ENCODE results near the gene UMAD1.

UMAD1 gene

GRCh38 chr7:7764520-7765396 lies 124.2 kb downstream of the UMAD1 start:
- no peak for DNase-seq (ENCODE audit: low read depth in 2 of 2, low spot score in 1 of 2)

DNA sequence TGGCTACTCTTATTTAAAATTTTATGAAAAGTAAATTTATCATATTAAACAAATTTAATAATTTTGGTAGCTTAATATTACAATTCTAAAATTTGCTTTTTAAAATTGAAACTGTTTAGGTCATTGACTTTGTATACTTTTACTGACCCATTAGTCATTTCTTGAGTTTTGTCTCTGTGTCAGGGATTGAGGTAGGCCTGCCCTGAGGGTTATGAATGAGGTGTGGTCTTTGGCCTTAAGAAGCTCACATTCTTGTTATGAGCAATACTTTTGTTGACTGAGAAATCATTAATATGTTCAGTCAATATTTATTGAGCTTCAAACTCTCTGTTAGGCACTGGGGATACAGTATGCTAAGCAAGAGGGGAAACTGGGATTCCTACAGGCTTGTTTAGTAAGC lies 124.9 kb downstream of the UMAD1 start:
- no peak for DNase-seq (ENCODE audit: low read depth in 2 of 2, low spot score in 1 of 2)

DNA sequence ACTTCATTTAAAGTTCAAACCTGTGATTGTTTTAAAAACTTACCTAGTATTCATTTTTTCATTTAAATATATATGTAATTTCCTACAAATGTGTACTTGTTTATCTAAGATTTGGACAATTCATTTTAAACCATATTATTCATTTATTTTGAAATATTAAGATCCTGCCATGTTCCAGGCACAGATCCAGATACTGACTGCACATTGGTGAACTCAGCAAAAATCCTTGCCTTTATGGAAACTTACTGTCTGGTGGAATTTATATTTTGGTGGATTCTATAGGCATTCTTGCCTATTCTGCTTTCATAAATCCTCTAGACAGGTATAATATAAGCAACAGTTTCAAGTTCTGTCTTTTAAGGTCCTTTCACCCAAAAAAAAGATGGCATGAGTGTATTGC lies 126.1 kb downstream of the UMAD1 start:
- no peak for DNase-seq (ENCODE audit: low read depth in 2 of 2, low spot score in 1 of 2)

DNA sequence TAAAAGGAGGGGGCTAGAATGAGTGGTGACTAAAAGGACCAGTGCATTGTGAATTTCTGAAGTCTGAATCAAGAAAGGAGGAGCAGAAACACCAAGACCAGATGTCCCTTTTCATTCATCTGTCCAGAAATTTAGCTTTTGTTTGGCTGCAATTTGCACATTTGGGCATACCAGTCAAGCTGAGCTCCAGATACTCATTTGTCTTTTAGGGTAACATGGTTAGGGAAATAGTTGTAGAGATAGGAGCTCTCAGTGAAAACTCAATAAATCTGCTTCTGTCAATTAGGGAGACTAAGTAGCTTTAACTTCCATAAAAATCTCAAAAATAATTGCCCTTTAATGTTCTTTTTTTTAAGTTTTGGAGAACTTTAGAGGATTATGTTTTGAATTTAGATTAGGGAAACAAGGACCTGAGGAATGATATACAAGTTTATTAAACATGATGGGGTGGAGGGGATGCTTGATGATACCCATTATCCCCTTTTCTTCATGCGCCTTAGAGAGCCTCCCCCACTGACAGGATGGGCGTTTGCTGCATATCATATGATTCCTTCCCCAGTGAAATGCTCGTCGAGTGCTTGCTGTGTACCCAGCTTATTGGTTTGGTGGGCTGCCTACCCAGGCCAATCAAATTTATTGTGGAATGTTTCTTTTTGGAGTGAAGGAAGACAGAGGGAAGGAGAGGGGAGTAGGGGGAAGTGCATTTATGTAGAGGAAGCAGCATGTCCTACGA lies 128.6 kb downstream of the UMAD1 start:
- DNase-seq (ENCODE audit: low read depth in 2 of 2, low spot score in 1 of 2): no peak

GRCh38 chr7:7769710-7770627 lies 129.4 kb downstream of the UMAD1 start:
- DNase-seq (ENCODE audit: low read depth in 2 of 2, low spot score in 1 of 2): no peak

DNA sequence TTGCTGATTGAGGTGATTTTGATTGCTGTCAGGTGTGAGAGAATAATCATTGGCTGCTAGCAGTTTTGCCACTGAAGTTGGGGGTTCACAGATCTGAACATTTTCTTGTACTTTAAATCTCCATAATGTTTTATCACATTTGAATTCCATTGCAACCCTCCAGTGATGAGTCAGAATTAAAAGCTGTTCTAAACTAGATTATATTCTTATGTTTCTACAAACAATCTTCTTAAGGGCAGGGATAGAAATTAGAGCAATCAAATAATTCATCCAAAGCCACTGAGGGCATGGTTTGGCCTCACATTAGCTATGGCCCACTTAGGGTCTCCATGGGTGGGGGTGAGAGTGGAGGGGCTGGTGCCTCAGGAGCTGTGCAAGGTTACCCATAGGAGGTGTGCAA lies 130.9 kb downstream of the UMAD1 start:
- no peak for DNase-seq (ENCODE audit: low read depth in 2 of 2, low spot score in 1 of 2)

GRCh38 chr7:7772397-7772821 lies 131.9 kb downstream of the UMAD1 start:
- DNase-seq (ENCODE audit: low read depth in 2 of 2, low spot score in 1 of 2): no peak

DNA sequence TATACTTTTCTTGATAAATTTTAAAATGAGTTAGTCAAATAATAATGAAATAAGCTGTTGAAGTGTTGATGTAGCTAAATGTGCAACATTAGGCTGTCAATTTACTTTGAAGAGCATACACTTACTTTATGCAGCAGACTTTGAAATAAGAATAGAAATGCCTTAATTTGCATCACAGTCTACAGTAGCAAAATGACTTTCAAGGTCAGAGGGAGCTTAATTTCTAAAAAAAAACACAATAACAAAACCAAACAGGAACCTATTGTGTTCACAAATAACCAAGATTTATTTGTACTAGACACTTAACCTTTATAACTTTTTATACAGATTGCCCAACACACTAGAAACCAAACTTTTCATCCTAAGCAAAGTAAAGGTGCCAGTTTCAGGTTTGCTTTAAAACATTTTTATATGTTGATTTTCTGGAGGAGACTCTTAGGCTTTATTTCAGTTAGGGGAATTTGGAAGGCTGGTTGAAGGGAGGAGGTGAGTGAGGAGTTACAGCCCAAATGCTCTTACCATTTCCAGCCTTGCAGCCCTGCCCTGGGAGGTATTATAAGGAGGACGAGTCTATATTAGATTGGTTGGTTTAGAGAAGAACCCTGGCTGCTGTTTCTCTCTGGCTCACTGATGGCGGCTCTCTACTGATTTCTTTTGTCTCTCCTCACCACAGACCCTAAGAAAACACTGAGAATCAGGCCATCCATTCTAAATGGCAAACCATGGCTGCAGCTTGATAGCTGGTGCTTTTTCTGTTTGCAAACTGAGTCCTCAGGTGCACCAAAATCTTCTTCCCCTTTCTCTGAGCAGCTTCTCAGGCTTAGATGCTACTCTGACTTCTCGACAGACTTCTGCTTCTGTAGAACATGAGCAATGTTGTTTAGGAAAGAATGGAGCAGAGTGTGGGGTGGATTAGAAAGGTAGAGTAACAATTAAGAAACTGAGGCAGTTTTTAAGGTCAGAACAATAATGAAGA lies 133.1 kb downstream of the UMAD1 start:
- no peak for DNase-seq (ENCODE audit: low read depth in 2 of 2, low spot score in 1 of 2)

- DNase-seq (ENCODE audit: low read depth in 2 of 2, low spot score in 1 of 2): no peak
Observed at GRCh38 chr7:7779888-7780287, 139.3 kb downstream of the UMAD1 start.

DNA sequence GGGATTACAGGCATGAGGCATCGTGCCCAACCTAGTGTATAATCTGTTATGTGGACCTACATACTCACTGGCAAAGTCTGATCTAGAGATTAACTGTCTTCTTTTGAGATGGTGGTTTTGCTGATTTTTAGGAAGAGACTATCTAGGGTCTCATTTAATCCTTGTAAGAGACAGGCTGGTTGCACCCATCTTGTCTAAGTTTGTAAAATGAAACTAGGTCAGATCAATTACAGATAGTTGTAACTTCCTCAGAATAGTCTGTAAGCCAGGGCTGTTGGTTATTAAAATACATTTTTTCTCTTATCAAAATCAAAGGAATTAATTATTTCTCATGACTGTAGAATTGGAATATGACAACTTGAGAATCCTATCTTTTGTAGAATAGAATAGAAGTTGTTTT lies 142.4 kb downstream of the UMAD1 start:
- DNase-seq (ENCODE audit: low read depth in 2 of 2, low spot score in 1 of 2): no peak

DNA sequence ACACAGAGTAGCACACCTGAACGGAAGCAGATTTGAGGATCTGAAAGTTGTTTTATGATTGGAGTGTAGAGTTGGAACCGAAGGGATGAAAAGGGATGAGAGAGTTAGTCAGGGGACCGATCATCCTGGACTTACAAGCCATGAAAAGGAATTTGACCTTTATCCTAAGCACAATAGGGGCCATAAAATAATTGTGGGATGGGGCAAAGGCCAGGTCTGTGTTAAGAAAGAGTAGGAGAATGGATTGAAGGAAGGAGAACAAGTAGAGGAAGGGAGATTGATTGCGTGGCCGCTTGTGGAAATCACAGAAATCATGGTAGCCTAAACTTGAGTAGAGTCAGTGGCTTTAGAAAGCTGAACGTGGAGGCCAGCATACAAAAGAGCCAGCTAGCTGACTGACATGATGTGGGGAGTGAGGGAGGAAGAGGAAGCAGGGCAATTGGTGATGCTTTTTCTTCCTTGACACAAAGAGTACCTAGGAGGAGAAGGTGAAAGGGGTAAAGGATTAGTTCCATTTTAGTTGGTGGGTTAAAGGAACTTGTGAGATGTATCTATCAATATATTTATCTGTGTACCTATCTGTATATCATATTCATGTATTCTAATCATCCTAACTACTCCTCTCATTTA lies 144.9 kb downstream of the UMAD1 start:
- DNase-seq (ENCODE audit: low read depth in 2 of 2, low spot score in 1 of 2): no peak

DNA sequence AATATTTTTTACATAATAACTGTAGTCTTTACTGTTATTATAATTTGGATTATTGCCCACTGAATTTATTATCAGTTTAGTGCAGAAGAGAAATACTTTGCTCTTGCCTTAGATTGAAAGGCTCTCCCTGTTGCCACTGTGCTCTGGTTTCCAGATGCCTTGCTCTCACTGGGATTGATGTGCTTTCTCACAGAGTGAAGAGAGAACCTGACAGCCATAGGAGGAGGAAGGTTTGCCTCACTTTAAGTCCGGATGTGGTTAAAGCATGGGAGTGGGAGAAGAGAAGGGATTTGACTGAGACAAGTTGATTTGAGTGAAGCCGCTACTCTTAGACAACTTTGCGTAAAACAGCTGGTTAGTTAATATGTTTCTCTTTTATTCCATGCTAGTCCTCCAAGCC lies 146.0 kb downstream of the UMAD1 start:
- DNase-seq (ENCODE audit: low read depth in 2 of 2, low spot score in 1 of 2): no peak

- DNase-seq (ENCODE audit: low read depth in 2 of 2, low spot score in 1 of 2): no peak
Observed at GRCh38 chr7:7789551-7789988, 149.0 kb downstream of the UMAD1 start.

DNA sequence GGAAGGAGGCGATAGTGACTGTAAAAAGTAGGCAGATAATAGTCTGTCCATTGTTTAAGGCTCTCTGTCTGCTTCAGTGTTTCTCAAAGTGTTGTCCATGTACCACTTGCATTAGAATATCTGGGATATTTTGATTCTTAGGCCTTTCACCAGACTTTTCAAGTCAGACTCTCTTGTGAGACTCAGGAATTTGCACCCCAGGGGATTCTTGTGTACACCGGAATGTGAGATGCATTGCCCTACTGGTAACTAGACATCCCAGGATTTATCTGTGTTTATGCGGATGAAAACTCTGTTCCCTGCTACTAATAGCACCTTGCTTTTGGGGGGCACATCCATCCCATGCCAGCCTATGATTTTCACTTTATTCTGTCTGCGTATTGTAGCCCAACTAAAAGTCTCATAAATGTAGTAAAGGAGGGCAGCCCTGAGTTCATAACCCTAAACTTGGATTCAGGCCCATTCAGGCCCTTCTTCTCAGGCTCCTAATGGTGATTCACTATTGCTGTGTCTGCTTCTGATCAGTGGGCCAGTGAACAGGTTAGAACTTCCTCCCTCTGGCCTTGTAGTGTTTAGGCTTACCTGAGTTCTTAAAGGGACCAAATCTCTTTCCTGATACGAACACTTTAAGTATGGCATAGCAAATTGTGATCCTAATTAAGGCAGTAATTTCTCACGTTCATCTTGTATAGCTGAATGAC lies 149.6 kb downstream of the UMAD1 start:
- DNase-seq (ENCODE audit: low read depth in 2 of 2, low spot score in 1 of 2): no peak

DNA sequence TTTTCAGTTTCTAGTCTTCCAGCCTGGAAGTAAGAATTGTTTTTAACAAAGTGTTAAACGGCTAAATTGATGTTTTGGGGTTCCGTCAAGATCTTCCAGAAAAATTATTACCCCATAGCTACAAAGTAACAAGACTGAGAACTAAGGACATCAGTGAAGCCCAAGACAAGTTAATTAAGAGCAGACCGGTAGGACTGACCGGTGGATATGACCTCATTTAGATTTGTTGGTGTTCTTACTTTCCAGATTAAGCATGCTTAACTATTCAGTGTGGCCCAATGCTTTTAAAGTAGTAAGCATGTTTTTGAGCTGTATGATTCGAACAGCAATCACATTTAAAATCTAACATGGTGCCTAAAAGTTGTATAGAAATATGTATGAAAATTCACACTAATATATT lies 151.0 kb downstream of the UMAD1 start:
- DNase-seq (ENCODE audit: low read depth in 2 of 2, low spot score in 1 of 2): no peak

DNA sequence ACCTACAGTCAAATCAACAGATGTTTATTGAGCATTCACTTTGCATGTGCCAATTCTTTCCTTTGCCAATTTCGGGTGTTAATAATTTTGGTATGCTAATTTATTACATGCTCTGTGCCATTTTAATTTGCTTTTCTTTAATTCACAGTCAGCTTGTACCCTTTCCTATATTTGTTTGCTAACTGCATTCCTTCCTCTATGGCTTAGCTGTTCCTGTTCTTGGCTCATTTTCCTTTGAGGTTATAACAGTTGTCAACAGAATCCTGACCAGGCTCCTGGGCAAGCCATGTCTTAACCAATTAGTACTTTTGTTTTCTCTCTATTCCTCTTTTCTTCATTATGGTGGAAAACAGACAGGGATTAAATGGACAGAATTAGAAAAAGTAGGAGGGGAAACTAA lies 151.5 kb downstream of the UMAD1 start:
- DNase-seq (ENCODE audit: low read depth in 2 of 2, low spot score in 1 of 2): no peak

- DNase-seq (ENCODE audit: low read depth in 2 of 2, low spot score in 1 of 2): no peak
Observed at GRCh38 chr7:7793249-7793648, 152.7 kb downstream of the UMAD1 start.

GRCh38 chr7:7793921-7794320 lies 153.4 kb downstream of the UMAD1 start:
- DNase-seq (ENCODE audit: low read depth in 2 of 2, low spot score in 1 of 2): no peak

DNA sequence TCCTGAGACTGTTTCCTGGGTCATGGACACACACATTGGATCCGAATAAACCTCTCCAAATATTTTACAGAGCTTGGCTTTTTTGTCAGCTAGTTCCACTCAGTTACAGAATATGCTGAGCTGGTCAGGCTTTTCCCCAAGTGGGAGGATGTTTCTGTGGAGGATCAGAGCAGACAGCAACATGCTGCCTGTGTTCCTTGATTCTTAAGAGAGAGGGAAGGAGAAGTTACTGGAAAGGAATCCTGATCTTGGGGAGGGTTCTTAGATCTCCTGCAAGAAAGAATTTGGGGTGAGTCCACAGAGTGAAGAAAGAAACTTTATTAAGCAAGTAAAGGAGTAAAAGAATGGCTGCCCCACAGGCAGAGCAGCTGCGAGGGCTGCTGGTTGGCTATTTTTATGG lies 154.7 kb downstream of the UMAD1 start:
- no peak for DNase-seq (ENCODE audit: low read depth in 2 of 2, low spot score in 1 of 2)
